ENCODE data around the gene PRSS33.

The PRSS33 gene

DNA sequence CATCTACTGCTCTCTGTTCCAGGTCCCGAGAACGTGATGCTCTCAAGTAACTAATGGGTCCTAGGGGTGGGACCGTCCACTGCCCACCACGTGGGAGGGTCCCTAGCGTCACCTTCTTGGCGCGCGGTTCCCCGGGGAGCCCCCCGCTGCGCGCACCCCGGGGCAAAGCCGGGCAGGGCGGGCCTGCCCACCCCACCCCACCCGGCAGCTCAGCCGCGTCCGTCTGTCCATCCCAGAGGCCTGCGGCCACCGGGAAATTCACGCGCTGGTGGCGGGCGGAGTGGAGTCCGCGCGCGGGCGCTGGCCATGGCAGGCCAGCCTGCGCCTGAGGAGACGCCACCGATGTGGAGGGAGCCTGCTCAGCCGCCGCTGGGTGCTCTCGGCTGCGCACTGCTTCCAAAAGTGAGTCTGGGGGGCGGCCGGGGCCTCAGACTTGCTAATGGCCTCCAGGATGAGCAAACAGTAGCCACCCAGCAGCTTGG is 11.4 kb upstream of the PRSS33 start:
- DNase-seq, result no peak

DNA sequence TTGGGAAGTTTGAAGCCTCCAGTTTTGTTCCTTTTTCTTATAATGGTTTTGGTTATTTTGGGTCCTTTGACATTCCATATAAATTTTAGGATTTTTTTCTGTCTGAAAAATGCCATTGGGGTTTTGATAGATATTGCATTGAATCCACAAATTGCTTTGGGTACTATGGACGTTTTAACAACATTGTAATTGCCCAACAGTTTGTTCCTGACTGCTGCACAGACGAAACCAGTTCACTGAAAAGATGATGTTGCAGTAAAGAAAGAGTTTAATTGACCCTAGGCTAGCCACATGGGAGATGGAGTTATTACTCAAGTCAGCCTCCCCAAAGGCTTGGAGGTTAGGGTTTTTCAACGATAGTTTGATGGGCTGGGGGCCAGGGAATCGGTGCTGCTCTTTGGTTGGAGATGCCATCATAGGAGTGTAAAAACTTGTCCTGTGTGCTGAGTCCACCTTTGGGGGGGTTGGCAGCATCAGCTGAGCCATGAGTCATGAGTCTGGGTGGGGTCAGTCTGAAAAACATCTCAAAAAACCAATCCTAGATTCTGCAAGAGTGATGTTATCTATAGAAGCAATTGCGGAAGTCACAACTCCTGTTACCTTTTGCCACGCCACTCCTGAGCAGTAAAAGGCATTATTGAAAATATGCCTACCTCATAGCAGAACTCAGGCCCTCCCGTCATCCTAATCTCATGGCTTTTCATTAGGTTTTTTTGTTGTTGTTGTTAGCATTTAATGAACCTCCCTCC is 8.2 kb upstream of the PRSS33 start:
- DNase-seq, result peak; percentile 67 to 79

DNA sequence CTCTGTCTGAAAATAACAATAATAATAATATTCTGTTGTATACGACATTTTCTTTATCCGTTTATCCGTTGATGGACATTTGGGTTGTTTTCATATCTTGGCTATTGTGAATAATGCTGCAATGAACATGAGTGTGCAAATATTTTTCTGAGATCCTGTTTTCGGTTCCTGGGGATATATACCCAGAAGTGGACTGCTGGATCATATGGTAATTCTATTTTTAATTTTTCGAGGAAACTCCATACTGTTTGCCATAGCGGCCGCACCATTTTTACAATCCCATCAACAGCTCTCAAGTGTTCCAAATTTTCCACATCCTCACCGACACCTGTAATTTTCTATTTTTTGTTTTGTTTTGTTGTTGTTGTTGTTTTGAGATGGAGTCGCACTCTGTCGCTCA is 5.6 kb upstream of the PRSS33 start:
- DNase-seq, result peak; percentile 58 to 73

DNA sequence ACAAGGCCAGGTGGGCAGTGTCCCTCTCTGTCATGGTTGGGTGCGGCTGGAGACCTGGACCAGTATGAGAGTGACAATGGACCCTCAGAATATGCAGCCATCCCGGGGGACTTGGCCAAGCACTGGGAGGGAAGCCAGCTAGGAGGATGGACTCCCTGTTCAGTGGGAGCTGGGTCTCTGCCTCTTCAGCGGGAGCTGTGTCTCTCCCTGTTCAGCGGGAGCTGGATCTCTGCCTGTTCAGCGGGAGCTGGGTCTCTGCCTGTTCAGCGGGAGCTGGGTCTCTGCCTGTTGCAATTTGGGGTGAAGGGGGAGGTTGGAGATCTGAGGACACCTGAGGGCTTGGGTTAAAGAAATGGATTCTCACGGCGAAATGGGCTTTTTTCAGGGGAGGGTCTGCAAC is 3.8 kb upstream of the PRSS33 start:
- DNase-seq, result no peak

DNA sequence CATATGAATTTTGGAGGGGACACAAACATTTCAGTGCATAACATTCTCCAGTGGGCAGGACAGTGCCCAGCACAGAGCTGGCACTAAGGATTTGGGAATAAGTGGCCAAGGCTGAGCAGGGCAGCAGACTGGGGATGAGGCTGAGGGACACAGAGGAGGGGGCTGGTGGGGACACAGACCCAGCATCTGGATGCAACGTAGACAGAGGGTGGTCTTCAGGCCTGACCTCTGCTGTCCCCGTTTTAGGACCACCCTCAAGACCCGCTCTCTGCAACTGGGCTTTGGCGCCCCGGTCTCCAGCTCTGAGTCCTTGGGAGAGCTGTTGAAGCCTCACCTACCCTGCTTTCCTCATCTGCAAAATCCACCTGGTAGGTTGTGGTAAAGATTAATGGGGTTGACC is 3.3 kb upstream of the PRSS33 start:
- no peak for DNase-seq

DNA sequence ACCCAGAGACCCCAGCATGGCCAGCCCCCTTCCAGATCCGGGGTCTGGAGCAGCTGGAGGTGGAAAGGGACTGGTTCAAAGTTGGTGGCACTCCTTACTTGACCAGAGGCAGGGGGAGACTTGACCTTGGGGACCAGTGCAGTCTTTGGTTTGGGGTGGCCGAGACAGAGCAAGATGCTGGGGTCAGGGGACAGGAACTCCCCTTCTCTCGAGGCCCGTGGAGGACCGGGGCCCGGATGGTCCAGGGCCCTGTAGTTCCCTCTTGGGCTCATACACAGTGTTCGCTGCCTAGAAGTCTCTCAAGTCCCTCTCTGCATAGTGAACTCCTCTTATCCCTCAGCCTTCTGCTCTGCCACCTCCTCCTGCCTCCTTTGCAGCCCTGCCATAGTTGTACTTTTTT is 601 bp upstream of the PRSS33 start:
- DNase-seq, result no peak

DNA sequence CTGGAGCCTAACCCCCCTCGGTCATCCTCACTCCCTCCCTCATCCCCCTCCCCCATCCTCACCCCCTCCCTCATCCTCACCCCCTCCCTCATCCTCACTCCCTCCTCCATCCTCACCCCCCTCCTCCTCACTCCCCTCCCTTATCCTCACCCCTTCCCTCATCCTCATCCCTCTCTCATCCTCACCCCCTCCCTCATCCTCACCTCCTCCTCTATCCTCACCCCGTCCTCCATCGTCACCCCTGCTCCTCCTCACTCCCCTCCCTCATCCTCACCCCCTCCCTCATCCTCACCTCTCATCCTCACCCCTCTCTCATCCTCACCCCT is 571 bp downstream of the PRSS33 start:
- DNase-seq, result no peak

DNA sequence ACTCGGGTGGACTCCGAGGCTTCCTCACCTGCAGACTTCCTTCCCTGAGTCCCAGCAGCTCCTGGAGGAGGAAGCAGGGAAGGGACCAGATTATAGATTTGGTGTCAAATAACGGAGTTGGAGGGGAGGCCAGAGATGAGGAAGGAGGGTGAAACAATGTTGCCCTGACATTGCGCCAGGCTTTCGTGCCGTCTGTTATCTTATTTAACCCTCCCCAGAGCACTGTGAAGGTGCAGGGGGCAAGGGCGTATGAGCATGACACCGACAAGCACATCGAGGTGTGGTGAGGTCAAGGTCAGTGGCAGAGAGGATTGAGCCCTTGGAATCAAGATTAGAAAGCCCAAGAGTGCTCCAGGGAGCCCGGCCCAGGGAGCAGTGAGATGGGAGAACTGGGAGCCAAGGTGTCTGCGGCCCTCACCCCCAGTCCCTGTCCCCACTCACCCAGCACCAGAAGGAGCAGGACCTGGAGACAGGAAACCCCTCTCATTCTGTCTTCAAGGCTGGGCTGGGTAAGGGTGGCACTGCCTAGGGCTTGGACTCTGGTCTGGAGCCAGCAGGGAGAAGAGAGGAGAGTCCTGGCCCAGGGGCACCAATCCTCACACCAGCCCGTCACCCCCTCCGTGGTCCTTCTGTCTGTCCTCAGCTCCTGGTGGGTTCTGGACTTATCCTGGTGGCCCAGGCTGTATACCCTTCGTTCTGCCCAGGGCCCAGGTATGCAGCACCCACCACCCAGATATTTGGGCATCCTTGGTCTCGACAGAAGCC is 1.1 kb downstream of the PRSS33 start:
- no peak for DNase-seq

DNA sequence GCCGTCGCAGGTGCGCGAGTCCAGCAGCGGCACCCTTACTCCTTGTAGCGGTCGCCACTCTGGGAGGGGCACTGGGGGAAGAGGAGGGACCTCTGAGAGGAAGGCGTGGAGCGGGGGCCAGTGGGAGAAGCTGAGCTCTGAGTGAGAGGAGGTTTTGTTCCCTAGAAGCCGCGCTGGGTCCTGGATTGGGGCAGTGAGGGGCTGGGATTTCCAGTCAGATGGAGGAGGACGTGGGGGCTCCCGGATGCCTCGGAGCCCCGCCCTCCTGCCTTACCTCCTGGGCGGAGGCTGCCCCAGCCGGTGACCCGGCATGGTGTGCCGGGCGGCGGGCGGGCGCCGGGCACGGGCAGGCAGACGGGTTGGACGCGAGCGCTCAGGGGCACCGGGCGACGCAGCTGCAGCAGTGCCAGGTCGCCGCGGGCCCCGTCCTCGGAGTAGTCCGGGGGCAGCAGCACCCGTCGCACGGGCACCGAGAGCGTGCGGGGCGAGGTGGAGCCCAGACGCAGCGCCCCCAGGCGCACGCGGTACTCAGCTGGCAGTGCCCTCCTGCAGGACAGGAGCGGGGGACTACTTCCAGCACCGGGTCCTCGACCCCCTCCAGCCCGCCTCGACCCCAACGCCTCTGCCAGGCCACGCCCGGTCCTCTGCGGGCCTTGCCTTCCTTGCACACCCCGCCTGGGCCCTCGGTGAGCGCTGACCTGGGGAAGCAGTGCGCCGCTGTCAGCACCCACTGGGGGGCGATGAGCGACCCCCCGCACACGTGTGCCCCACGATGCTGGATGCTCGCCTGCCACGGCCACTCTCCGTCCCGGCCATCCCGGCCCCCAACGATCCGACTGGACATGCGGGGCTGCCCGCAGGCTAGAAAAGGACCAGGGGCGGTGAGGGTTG is 2.0 kb downstream of the PRSS33 start:
- peak in 1 of 2 donors; percentile 77 for DNase-seq

DNA sequence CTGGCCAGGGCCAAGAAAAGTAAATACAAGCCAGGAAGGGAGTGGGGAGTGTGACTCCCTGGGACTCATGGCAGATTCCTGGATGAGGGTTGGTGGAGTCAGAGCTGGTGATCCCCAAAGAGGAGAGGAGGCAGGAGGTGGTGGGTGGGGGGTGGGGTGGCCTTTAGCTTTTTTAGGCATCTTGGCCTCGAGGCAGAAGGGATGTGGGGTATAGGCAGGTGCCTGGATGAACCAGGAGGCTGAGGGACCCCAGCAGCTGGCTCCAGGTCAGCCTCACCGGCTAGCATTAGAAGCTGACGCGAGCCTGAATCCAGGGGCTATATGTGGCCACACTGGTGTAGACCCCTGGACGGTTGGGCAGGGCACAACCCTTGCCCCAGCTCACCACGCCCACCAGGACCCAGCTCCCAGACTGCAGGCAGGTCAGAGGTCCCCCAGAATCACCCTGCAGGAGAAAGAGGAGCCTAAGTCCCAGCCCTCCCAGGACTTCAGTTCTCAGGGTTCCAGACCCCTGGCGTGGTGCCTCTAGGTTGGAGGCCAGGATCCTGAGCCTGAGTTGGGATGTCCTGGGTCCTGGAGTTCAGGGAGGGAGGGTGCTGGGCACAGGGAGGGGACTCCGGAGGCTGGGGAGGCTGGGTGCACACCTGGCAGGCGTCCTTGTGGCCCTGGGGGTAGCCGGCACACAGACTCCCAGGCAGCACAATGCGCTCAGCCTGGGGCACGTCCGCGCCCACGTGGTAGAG is 2.8 kb downstream of the PRSS33 start:
- DNase-seq, result no peak

DNA sequence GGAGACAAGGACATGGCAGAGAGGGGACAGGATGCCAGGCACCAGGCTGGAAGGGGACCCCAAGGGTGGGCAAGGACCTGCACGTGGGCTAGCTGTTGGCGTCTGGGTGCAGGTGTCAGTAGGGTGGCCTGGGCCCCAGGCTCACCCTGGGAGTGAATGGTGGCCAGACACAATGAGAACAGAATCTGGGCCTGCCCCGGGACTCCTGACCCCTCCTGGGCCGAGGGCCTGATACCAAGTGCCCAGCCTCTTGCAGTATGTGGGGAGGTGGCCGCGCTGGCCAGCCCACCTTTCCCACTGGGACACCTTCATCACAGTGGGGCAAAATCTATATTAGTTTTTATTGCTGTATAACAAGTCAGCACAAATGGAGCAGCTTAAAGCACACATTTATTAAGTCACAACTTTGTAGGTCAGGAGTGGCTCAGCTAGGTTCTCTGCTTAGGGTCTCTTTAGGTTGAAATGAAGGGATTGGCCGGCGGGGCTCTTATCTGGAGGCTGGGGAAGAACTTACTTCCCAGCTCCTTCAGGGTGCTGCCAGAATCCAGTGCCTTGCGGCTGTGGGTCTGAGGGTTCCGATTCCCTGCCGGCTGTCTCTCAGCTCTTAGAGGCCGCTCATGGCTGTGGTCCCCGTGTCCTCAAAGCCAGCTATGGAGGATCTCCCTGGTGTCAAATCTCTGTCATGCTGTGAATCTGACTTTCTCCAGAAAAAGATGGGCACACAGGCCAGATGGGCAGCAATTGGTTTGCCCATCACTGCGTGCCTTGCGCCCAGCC is 3.6 kb downstream of the PRSS33 start:
- no peak for DNase-seq

DNA sequence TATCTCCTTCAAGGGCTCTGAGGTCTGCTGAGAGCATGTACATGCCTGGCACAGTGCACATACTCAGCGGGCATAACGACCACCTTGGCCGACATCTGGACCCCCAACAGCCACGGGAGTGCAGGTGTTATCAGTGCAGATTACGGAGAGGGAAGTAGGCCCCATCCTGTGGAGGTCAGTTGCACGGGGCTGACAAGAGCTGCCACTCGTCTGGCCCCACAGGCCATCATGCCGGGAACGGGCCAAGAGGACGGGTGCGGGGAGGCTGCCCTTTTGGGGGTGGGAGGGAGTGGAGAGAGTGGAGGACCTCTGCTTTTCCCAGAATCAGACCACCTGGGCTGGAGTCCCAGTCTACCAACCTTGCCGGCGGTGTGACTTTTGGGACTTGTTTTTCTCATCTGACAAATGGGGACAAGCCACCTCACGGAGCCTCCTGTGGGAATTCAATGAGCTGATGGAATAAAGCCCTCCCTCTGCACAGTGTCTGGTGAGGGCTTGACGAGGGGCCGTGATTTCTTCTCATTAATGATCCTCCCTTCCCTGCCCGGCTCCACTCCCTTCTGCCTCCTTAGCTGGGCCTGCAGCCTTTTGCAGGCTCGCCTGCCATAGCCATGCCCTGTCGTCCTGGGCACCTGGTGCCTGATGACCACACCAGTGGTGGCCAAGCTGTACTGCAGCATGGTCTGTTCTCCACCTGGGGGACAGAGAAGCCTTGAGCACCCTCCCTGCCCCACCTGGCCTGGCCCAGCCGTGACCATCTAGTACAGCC is 4.6 kb downstream of the PRSS33 start:
- no peak for DNase-seq

DNA sequence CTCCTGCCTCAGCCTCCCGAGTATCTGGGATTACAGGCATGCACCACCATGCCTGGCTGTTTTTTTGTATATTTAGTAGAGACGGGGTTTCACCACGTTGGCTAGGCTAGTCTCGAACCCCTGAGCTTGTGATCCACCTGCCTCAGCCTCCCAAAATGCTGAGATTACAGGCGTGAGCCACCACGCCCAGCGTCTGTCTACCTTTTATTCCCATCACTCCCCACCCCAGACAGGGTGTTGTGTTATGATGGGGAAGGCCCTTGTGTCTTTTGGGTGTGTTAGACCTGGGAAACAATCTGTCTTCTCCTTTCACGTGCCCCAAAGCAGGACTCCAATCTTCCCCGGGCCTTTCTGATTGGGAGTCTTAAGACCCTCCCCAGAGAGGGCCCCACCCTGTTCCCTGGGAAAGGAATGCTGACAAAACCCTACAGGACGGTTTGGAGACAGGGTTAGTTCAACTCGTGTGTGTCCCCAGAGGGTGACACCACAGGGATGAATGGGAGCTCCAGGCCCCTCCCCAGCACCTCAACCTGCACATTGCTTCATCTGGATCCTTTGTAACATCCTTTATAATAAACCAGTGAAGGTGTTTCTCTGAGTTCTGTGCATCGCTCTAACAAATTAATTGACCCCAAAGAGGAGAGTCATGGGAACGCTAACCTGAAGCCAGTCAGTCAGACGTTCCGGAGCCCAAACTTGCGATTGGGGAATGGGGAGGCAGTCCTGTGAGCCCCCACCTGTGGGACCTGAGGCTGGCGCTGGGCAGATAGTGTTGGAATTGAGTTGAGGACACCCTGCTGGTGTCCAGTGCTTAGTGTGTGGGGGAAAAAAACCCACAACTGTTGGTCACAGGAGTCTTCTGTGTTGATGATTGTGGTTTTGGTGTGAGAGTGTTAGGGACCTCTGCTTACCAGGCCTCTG is 7.1 kb downstream of the PRSS33 start:
- DNase-seq, result no peak

DNA sequence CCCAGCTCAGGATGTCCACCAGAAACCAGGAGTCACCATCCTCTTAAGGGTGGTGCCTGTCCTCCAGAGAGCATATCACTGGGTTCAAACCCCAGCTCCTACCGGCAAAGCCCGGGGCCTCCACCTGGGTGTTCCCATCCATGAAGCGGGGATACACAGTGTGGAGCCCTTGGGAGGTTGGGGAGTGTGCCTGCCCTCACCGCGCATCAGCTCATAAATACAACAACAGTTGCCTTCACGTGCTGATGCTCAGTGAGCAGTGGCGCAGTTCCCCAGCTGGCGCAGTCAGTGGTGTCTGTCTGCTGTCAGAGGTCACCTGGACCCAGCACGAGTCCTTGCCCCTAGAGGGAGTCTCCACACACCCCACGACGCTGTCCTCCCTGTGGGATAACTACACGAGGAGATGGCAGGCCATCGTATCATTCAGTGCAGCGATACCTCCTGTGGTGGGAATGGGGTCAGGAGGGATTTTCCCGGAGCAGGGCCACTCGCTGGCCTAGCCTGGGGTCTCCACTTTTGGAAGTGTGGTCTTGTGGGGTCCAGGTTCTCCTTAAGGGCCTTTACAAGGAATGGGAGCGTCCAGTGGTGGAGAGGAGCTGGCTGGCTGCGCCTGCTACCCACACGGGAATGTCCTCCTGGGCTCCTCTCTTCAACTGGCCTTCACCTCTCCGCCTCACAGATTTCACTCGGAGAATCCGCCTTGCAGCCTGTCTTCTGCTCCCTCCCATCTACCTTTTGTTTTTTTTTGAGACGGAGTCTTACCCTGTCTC is 8.0 kb downstream of the PRSS33 start:
- DNase-seq, result no peak

DNA sequence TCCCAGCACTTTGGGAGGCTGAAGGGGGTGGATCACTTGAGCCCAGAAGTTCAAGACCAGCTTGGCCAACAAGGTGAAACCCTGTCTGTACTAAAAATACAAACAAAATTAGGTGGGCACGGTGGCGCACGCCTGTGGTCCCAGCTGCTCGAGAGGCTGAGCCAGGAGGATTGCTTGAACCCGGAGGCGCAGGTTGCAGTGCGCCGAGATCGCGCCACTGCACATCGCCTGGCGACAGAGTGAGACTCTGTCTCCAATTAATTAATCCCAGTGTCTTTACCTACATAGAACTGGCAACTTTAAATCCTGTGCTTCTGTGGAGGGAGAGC is 8.8 kb downstream of the PRSS33 start:
- DNase-seq, result no peak

DNA sequence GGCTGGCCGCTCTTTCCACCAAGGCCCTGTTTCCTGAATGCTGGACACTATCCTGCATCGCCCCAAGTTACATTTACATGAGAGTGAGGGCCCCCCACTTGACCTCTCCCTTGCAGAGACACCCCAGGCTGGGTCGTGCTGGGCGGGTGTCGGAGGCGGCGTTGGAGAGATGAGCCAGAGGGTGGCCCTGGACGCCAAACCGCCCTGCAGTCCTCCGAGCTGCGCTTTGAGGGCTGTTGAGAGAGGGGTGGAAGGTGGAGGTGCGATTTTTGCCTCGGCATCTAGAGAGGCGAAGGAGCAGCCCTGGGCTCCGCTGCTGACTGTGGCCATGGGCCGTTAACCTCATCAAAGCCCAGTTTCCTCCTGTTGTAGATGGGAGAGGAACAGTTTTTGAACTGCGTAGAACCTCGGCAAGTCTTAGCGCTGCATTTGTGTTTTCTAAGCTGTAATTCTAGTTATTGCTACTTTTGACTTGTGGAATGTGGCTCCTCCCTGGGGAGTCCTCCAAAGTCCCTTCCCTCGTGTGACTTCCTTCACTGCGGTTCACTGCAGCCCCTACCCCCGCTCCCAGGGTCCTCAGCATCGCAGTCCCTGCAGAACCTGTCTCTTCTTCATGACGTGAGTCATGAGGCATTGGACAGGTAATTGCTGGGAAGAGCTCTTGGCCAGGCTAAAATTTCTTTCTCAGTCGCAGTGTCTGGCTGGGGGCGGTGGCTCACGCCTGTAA is 9.3 kb downstream of the PRSS33 start:
- peak in 1 of 2 donors; percentile 33 for DNase-seq

DNA sequence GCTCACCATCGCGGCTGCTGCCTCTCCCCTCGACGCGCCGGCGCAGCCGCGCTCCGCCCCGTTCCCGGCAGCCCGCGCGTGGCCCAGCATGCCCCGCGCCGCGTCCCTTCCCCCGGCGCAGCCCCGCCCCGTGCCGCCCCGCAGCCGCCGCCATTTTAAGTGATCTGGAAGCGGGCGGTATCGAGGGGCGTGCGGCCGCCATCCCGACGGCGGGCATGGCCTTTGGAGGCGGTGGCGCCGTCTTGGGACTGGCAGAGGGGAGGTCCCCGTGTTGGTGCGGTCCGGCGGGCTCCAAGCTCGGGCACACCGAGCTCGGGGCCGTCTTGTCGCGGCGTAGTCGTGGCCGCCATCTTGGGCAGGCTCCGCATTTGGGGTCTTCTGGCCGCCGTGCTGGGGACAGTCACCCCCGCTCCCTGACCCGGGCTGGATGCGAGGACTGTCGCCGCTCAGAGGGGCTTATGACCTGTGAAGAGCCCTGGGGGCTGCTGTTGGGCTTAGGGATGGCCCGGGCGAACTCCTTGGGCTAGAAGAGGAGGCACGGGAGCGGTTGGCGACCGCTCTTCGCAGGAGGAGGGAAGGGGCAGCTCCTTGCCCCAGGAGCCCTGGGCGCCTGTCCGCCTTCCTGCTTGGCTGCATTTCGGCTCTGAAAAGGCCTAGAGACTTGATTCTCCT is 10.0 kb downstream of the PRSS33 start, which contains the start of gene ELOB:
Gene ELOB (minus strand): TSS at position 50 of the 672 bp plus-strand sequence. CDS start 41 bp downstream, at position 9.
- peak; percentile 82 to 91 for DNase-seq

Data from inflammatory macrophage (primary cell).